ENCODE results near the gene MAGEL2.

The MAGEL2 gene

DNA sequence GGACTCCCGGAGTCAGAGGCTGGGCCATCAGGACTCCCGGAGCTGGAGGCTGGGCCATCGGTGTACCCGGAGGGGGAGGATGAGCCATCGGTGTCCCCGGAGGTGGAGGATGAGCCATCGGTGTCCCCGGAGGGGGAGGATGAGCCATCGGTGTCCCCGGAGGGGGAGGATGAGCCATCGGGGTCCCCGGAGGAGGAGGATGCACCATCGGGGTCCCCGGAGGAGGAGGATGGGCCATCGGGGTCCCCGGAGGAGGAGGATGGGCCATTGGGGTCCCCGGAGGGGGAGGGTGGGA lies 719 bp downstream of the MAGEL2 start:
- Histone ChIP-seq H3K9ac (ENCODE audit: low read length) (no peak overlapping the region), H3K4me1 (ENCODE audit: insufficient read depth, low read length) (no peaks in the 10 kb centered on the region), H3K4me3 (ENCODE audit: low read depth in 1 of 2, low read length in 2 of 2) (no peak overlapping the region), H3K27me3 (ENCODE audit: control insufficient read depth in 1 of 2, insufficient read depth in 2 of 2, low read length in 2 of 2) (peaks cover 4 to 34% of the 10 kb centered on the region in 2 donors), H3K36me3 (ENCODE audit: insufficient read depth, low read length) (no peaks in the 10 kb centered on the region), H3K27ac (ENCODE audit: low read depth, low read length) (no peak overlapping the region), H3K9me3 (ENCODE audit: low read length) (no peaks in the 10 kb centered on the region)

DNA sequence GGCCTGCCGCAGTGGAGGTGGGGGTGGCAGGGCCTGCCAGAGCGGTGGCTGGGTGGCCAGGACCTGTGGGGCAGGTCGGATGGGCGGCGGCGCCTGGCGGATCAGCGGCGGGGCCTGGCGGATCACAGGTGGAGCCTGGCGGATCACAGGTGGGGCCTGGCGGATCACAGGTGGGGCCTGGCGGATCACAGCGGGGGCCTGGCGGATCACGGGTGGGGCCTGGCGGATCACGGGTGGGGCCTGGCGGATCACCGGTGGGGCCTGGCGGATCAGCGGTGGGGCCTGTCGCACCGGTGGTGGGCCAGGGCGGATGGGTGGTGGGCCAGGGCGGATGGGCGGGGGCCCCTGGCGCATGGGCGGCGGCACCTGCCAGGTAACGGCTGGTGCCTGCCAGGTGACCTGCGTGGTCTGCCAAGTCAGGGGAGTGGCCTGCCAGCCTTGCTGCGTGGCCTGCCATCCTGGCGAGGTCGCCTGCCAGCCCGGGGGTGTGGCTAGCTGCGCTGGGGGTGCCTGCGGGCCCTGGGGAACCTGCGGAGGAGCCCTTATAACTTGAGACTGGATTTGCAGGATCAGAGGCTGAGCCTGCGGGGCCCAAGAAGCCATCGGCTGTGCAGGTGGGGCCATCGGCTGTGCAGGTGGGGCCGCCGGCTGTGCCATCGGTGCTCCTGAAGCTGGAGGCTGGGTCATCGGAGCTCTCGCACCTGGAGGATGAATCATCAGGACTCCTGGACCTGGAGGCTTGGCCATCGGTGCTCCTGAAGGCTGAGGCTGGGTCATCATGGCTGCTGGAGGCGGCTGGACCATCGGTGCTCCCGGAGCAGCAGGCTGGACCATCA lies 1.3 kb downstream of the MAGEL2 start:
- Histone ChIP-seq H3K4me1 (ENCODE audit: insufficient read depth, low read length) (no peaks in the 10 kb centered on the region), H3K9ac (ENCODE audit: low read length) (no peak overlapping the region), H3K4me3 (ENCODE audit: low read depth in 1 of 2, low read length in 2 of 2) (no peak overlapping the region), H3K27me3 (ENCODE audit: control insufficient read depth in 1 of 2, insufficient read depth in 2 of 2, low read length in 2 of 2) (peaks cover 4 to 34% of the 10 kb centered on the region in 2 donors), H3K9me3 (ENCODE audit: low read length) (no peaks in the 10 kb centered on the region), H3K27ac (ENCODE audit: low read depth, low read length) (no peak overlapping the region), H3K36me3 (ENCODE audit: insufficient read depth, low read length) (no peaks in the 10 kb centered on the region)

DNA sequence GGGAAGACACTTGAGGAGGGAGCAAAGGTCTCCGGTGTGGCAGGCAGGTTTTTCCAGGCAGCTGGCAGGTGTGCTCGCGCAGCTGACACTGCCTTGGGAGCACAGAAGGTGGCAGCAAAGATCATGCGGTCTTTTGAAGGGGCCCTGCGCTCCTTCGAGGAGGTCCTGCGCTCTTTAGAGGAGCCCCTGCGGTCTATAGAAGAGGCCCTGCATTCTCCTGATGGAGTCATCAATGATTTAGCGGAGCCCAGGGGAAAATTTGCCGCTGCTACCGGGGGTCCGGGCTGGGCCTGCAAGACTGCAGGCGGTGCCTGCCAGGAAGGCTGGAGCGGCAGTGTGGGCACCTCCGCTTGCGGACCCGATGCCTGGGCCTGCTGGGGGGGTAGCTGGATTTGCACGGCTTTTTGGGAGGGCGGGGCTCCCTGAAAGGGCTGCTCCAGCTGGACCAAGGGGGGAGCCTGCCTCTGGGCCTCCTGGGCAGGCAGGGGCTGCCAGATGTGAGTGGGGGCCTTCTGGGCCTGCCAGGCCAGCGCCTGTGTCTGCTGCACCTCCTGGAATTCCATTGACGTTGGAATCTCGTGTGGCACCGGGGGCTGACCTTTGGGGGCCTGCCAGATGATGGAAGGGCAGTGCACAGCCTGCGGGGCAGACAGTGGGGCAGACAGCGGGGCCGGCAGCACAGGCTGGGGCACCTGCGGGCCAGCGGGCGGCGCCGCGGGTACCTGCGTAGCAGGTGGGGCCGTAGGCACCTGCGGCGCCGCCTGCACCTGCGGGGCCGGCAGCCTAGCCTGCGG lies 2.1 kb downstream of the MAGEL2 start:
- Histone ChIP-seq H3K9me3 (ENCODE audit: low read length) (no peaks in the 10 kb centered on the region), H3K36me3 (ENCODE audit: insufficient read depth, low read length) (no peaks in the 10 kb centered on the region), H3K27ac (ENCODE audit: low read depth, low read length) (no peak overlapping the region), H3K27me3 (ENCODE audit: control insufficient read depth in 1 of 2, insufficient read depth in 2 of 2, low read length in 2 of 2) (peaks cover 4 to 34% of the 10 kb centered on the region in 2 donors), H3K4me3 (ENCODE audit: low read depth in 1 of 2, low read length in 2 of 2) (no peak overlapping the region), H3K9ac (ENCODE audit: low read length) (no peak overlapping the region), H3K4me1 (ENCODE audit: insufficient read depth, low read length) (no peaks in the 10 kb centered on the region)

DNA sequence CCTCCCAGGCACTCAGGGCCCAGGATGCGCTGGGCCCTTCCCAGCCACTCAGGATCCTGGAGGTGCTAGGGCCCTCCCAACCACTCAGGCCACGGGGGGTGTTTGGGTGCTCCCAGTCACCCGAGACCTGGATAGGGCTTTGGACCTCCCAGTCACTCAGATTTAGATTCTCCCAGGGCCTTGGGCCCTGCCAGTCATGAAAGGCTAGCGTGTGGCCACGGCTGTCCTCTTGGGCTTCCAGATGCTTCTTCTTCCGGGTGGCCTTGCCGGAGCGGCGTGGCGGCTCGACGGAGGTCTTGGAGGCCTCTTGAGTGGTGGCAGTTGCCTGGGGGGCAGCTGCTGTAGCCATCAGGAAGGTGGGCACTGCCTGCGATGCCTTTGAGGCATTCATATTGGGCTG lies 2.8 kb downstream of the MAGEL2 start:
- peaks cover 4 to 34% of the 10 kb centered on the region in 2 donors for H3K27me3 ChIP-seq (ENCODE audit: control insufficient read depth in 1 of 2, insufficient read depth in 2 of 2, low read length in 2 of 2)
- H3K4me3 ChIP-seq (ENCODE audit: low read depth in 1 of 2, low read length in 2 of 2) = no peak overlapping the region
- H3K9me3 ChIP-seq (ENCODE audit: low read length) = no peaks in the 10 kb centered on the region
- no peak overlapping the region for H3K9ac ChIP-seq (ENCODE audit: low read length)
- no peak overlapping the region for H3K27ac ChIP-seq (ENCODE audit: low read depth, low read length)
- H3K36me3 ChIP-seq (ENCODE audit: insufficient read depth, low read length) = no peaks in the 10 kb centered on the region
- no peaks in the 10 kb centered on the region for H3K4me1 ChIP-seq (ENCODE audit: insufficient read depth, low read length)

DNA sequence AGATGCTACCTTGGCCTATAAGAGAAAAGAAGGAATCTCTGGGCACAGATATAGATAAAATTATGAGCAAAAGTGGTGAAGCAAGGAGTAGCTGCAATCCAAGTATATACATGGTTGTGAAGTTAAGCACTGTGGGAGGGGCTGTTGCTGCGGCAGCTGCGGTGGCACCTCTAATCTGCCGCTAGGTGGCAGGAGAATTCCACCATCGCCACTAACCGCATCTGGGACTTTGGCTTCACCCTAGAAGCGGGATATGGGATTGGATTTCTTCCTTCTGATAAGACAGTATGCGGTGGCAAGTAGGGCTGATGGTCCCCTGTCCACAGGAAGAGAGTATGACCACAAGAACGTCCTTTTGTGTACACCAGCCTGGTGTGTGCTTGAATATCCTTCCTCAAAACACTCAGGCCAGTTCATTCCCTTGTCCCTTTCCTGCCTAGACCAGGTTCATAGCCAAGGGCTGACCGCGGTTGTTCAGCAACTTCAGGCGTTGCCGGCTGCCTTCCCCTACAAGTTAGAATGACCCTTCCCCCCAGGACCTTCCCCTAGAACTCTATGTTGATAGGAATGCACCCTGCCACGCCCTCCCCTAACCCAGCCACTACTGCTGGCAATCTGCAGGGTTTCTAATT lies 5.1 kb downstream of the MAGEL2 start:
- Histone ChIP-seq H3K9me3 (ENCODE audit: low read length) (no peaks in the 10 kb centered on the region), H3K27ac (ENCODE audit: low read depth, low read length) (no peak overlapping the region), H3K4me1 (ENCODE audit: insufficient read depth, low read length) (no peaks in the 10 kb centered on the region), H3K27me3 (ENCODE audit: control insufficient read depth in 1 of 2, insufficient read depth in 2 of 2, low read length in 2 of 2) (peaks cover 0 to 21% of the 10 kb centered on the region in 2 donors), H3K36me3 (ENCODE audit: insufficient read depth, low read length) (no peaks in the 10 kb centered on the region), H3K4me3 (ENCODE audit: low read depth in 1 of 2, low read length in 2 of 2) (no peak overlapping the region), H3K9ac (ENCODE audit: low read length) (no peak overlapping the region)

DNA sequence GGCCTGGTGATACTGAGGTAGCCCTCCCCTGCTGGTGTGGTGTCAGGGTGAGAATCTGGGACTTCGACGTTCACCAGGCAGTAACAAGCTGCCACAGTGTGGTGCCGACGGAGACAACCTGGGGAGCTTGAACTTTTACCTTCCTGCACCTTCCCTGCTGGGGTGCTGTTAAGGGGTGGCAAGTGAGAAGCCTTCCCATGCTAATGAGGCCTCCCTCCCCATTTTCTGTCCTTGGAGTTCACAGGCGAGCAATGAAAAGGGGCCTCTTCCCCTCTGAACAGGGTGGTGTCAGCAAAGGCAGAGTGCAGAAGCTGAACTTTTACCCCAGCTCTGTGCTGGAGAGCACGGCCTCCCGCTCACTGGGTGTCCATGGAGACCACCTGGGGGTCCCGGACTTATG lies 13.5 kb downstream of the MAGEL2 start:
- Histone ChIP-seq H3K4me3 (ENCODE audit: low read depth in 1 of 2, low read length in 2 of 2) (no peak overlapping the region), H3K27ac (ENCODE audit: low read depth, low read length) (no peak overlapping the region), H3K27me3 (ENCODE audit: control insufficient read depth in 1 of 2, insufficient read depth in 2 of 2, low read length in 2 of 2) (no peaks in the 10 kb centered on the region), H3K9ac (ENCODE audit: low read length) (no peak overlapping the region), H3K36me3 (ENCODE audit: insufficient read depth, low read length) (no peaks in the 10 kb centered on the region), H3K4me1 (ENCODE audit: insufficient read depth, low read length) (no peaks in the 10 kb centered on the region), H3K9me3 (ENCODE audit: low read length) (no peaks in the 10 kb centered on the region)

DNA sequence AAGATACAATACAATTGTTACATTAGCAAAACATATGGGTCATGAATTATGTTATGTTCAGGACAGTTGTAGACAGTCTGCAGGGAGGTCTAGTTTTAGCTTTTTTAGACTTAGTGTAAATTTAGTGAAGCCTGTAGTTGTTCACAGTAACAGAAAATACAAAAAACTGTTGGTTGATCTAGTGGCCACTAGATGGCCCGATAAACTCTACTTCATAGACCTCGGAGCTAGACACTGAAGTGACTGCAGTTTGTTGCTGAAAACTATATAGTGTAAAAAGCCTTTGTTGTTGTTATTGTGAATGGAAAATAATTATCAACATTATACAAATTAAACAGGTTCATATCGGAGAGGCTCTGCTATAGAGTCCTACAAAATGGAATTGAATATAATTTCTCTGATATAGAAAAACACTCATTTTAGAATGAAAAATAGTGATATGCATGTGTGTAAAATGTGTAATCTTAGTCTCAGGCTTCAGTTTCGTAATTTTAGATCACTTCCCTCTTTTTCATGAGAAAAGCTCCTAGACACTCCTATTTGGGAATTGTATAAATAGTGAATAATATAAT lies 18.3 kb downstream of the MAGEL2 start:
- no peak overlapping the region for H3K27ac ChIP-seq (ENCODE audit: low read depth, low read length)
- no peaks in the 10 kb centered on the region for H3K4me1 ChIP-seq (ENCODE audit: insufficient read depth, low read length)
- no peaks in the 10 kb centered on the region for H3K9me3 ChIP-seq (ENCODE audit: low read length)
- H3K4me3 ChIP-seq (ENCODE audit: low read depth in 1 of 2, low read length in 2 of 2) = no peak overlapping the region
- no peaks in the 10 kb centered on the region for H3K36me3 ChIP-seq (ENCODE audit: insufficient read depth, low read length)
- H3K27me3 ChIP-seq (ENCODE audit: control insufficient read depth in 1 of 2, insufficient read depth in 2 of 2, low read length in 2 of 2) = no peaks in the 10 kb centered on the region
- H3K9ac ChIP-seq (ENCODE audit: low read length) = no peak overlapping the region

DNA sequence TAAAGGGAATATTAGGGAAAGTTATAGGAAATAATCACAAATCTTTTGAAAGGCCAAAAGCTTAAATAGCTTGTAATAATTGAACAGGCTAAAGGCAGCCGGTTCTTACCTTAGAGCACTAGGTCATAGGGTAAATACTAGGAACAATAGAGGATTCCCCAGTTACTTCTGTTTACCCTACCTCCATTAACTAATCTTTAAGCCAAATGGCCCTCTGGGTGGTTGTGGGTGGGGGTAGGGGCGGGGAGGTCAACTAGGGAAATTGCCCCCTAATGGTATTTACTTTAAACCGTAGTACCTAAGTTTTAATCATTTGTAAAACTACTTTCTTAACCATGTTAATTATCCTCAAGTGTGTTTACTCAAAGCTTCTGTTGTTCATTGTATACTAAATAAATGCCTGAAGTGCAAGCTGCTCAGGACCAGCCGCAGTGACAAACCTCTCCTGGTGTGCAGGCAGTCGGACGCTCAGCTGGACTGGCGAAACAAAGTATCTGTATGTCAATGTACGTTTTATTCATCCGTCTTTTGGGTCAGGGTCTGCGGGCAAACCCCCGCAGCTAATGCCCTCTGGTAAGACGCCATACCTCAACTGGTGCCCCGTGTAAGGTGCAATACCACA lies 18.9 kb downstream of the MAGEL2 start:
- Histone ChIP-seq H3K36me3 (ENCODE audit: insufficient read depth, low read length) (no peaks in the 10 kb centered on the region), H3K9ac (ENCODE audit: low read length) (no peak overlapping the region), H3K4me3 (ENCODE audit: low read depth in 1 of 2, low read length in 2 of 2) (no peak overlapping the region), H3K27ac (ENCODE audit: low read depth, low read length) (no peak overlapping the region), H3K27me3 (ENCODE audit: control insufficient read depth in 1 of 2, insufficient read depth in 2 of 2, low read length in 2 of 2) (no peaks in the 10 kb centered on the region), H3K4me1 (ENCODE audit: insufficient read depth, low read length) (no peaks in the 10 kb centered on the region), H3K9me3 (ENCODE audit: low read length) (no peaks in the 10 kb centered on the region)

DNA sequence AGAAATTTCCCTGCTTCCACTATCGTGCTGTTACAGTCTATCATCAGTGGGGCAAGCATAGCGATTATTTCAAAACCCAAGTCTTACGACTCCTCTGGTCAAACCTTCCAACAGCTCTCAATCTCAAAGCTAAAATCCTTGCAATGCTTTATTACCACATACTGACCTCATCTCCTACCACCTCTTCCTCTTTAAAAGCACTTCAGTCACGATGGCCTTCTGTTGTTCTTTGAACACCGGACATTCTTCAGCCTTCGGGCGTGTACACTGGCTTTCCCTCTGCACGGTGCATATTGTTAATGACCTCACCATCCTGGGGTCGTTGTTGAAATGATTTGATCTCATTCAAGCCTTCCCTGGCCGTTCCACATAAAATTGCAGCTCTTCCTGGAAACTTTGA lies 31.1 kb downstream of the MAGEL2 start:
- no peaks in the 10 kb centered on the region for H3K4me1 ChIP-seq (ENCODE audit: insufficient read depth, low read length)
- no peak overlapping the region for H3K27ac ChIP-seq (ENCODE audit: low read depth, low read length)
- H3K4me3 ChIP-seq (ENCODE audit: low read depth in 1 of 2, low read length in 2 of 2) = no peak overlapping the region
- H3K9me3 ChIP-seq (ENCODE audit: low read length) = no peaks in the 10 kb centered on the region
- H3K27me3 ChIP-seq (ENCODE audit: control insufficient read depth in 1 of 2, insufficient read depth in 2 of 2, low read length in 2 of 2) = no peaks in the 10 kb centered on the region
- H3K9ac ChIP-seq (ENCODE audit: low read length) = no peak overlapping the region
- no peaks in the 10 kb centered on the region for H3K36me3 ChIP-seq (ENCODE audit: insufficient read depth, low read length)

DNA sequence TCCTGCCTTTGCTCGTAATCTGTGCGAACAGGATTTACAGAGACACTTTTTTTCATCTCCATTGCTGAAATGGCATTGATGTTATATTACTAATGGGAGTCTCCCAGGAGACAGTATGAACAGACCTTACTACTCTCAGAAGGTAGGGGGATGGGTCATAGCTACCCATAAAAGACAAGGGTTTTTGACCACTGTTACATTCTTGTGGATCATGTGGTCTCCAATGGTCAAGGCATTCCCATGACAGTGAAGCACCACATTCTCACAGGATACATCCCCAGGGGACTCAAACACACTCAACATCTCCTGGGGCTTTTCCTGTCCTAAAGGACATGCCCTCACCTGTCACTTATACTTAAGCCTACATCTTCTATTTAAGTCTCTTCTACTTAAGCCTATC lies 41.4 kb downstream of the MAGEL2 start:
- Histone ChIP-seq H3K4me1 (ENCODE audit: insufficient read depth, low read length) (no peaks in the 10 kb centered on the region), H3K27me3 (ENCODE audit: control insufficient read depth in 1 of 2, insufficient read depth in 2 of 2, low read length in 2 of 2) (no peaks in the 10 kb centered on the region), H3K9ac (ENCODE audit: low read length) (no peak overlapping the region), H3K4me3 (ENCODE audit: low read depth in 1 of 2, low read length in 2 of 2) (no peak overlapping the region), H3K27ac (ENCODE audit: low read depth, low read length) (no peak overlapping the region), H3K9me3 (ENCODE audit: low read length) (no peaks in the 10 kb centered on the region), H3K36me3 (ENCODE audit: insufficient read depth, low read length) (no peaks in the 10 kb centered on the region)

DNA sequence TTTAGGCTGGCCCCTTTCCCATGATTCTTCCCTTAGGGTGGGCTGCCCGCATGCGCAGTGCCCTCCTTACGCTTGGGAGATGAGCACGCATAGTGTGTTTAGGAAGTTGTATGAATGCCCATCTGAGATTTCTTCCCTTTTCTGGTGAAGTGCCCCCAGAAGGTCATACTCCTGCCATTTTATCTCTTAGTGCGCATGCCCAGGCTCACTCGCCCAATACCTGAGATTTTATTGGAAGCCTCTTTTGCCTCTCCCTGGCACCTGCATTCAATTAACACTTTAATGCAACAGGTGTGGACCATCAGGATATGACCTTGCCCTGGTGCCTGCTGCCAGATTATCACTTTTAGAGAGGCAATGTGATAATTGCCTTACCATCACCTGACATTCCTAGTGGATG lies 45.5 kb downstream of the MAGEL2 start:
- H3K27ac ChIP-seq (ENCODE audit: low read depth, low read length) = no peak overlapping the region
- no peaks in the 10 kb centered on the region for H3K36me3 ChIP-seq (ENCODE audit: insufficient read depth, low read length)
- H3K27me3 ChIP-seq (ENCODE audit: control insufficient read depth in 1 of 2, insufficient read depth in 2 of 2, low read length in 2 of 2) = no peaks in the 10 kb centered on the region

More for the DNA sequence above, 45.5 kb downstream of the MAGEL2 start:
- no peak overlapping the region for H3K9ac ChIP-seq (ENCODE audit: low read length)
- H3K9me3 ChIP-seq (ENCODE audit: low read length) = no peaks in the 10 kb centered on the region
- no peak overlapping the region for H3K4me3 ChIP-seq (ENCODE audit: low read depth in 1 of 2, low read length in 2 of 2)
- H3K4me1 ChIP-seq (ENCODE audit: insufficient read depth, low read length) = no peaks in the 10 kb centered on the region

All from muscle layer of colon (tissue), 2 donors.